Naive thymus-derived CD4-positive, alpha-beta T cell (primary cell): ENCODE data around the gene TRMU. TPM values are rescaled to one million over a fixed set of nuclear protein-coding genes. Genes with fewer than 3 reads are reported as not detected.
A peak's percentile ranks its signal among the peaks of the same experiment; 100 is the strongest.

Experiments
- ATAC-seq: fragments of 150-1000 bp; cut with Tn5 transposase; 2 replicates; pipeline ENCODE4 v1.10.0; 2021; ENCODE audit warnings: mild to moderate bottlenecking, moderate library complexity
- CTCF ChIA-PET: fragments of 350-600 bp; sonication (Branson Sonifier 250); formaldehyde crosslinking; loops from one replicate; lab custom pipeline; 2021; ENCODE audit warnings: antibody characterized with exemption; lab: Charles Lee
- POLR2A ChIA-PET: fragments of 350-600 bp; sonication (Branson Sonifier 250); formaldehyde crosslinking; loops from one replicate; lab custom pipeline; 2021; ENCODE audit warnings: antibody characterized with exemption, inconsistent platforms; lab: Charles Lee
- DNase-seq, 9 donors: peaks; one replicate each; pipeline versions ENCODE4 v3.0.0 to v3.0.0-alpha.2; 2020 to 2022; ENCODE audit warnings: mixed read lengths in 1 of 9
- H3K27ac ChIP-seq: one replicate; pipeline ENCODE4 v1.7.0; 2013; ENCODE audit warnings: mild to moderate bottlenecking, low read depth, low read length, moderate library complexity
- H3K27me3 ChIP-seq, 2 donors: one replicate each; pipeline ENCODE4 v1.7.0; 2013; ENCODE audit warnings: low read length in 2 of 2, mild to moderate bottlenecking in 2 of 2, moderate library complexity in 2 of 2; ENCODE audit not compliant: control insufficient read depth in 2 of 2, insufficient read depth in 2 of 2
- H3K36me3 ChIP-seq, 3 experiments: 1 replicate in 2 of 3; 2 replicates in 1 of 3; pipeline ENCODE4 v1.7.0; 2013; ENCODE audit warnings: low read length in 3 of 3, mild to moderate bottlenecking in 3 of 3, moderate library complexity in 1 of 3; ENCODE audit not compliant: insufficient read depth in 3 of 3, control insufficient read depth in 2 of 3
- H3K4me1 ChIP-seq, 2 donors: one replicate each; pipeline ENCODE4 v1.7.0; 2013; ENCODE audit warnings: low read length in 2 of 2, mild to moderate bottlenecking in 2 of 2, moderate library complexity in 1 of 2; ENCODE audit not compliant: control insufficient read depth in 2 of 2, insufficient read depth in 2 of 2
- H3K4me3 ChIP-seq: 2 replicates; pipeline ENCODE4 v1.7.0; 2013; ENCODE audit warnings: mild to moderate bottlenecking, low read length
- H3K9me3 ChIP-seq, 3 experiments: 1 replicate in 2 of 3; 2 replicates in 1 of 3; pipeline ENCODE4 v1.7.0; 2013; ENCODE audit warnings: low read length in 3 of 3; ENCODE audit not compliant: control insufficient read depth in 2 of 3
- H3K27ac Mint-ChIP-seq, 9 donors: one replicate each; pipeline ENCODE4 v1.8.0; 2020 to 2022; ENCODE audit warnings: mixed read lengths in 9 of 9, mild to moderate bottlenecking in 8 of 9, moderate library complexity in 5 of 9, inconsistent platforms in 2 of 9
- H3K27me3 Mint-ChIP-seq, 5 donors: one replicate each; pipeline ENCODE4 v1.8.0; 2021 to 2022; ENCODE audit warnings: mixed read lengths in 5 of 5, mild to moderate bottlenecking in 1 of 5
- H3K36me3 Mint-ChIP-seq, 5 donors: one replicate each; pipeline ENCODE4 v1.8.0; 2020 to 2022; ENCODE audit warnings: mixed read lengths in 5 of 5, mild to moderate bottlenecking in 3 of 5, inconsistent platforms in 1 of 5
- H3K4me1 Mint-ChIP-seq, 7 donors: one replicate each; pipeline ENCODE4 v1.8.0; 2020 to 2022; ENCODE audit warnings: mixed read lengths in 7 of 7, mild to moderate bottlenecking in 3 of 7, inconsistent platforms in 1 of 7
- H3K4me3 Mint-ChIP-seq, 10 donors: one replicate each; pipeline ENCODE4 v1.8.0; 2020 to 2022; ENCODE audit warnings: mild to moderate bottlenecking in 10 of 10, mixed read lengths in 10 of 10, moderate library complexity in 6 of 10, inconsistent platforms in 2 of 10
- H3K9me3 Mint-ChIP-seq, 11 donors: one replicate each; pipeline ENCODE4 v1.8.0; 2020 to 2022; ENCODE audit warnings: mixed read lengths in 11 of 11, mild to moderate bottlenecking in 4 of 11, inconsistent platforms in 1 of 11, moderate library complexity in 1 of 11
- intact Hi-C, 2 donors: fragments of 100-400 bp; cut with micrococcal nuclease; formaldehyde crosslinking; loops; one replicate each; pipeline ENCODE4 v1.15.1; 2023
- polyA plus RNA-seq, 2 donors: library from polyadenylated mRNA; unstranded; fragments of 300-500 nt; fragmentation: Illumina TruSeq; gene quantifications; one replicate each; pipeline ENCODE4 v1.2.3, GENCODE V29; 2021
- total RNA-seq, 6 experiments: library from RNA in 5 of 6; stranded (reverse) in 5 of 6; gene quantifications; 1 replicate in 5 of 6; 2 replicates in 1 of 6; pipeline ENCODE4 v1.2.3 and lab custom pipeline; 2021 to 2026

The TRMU gene
- 10 to 100 TPM; 56.9 to 92.1 (median 70.3) TPM for total RNA-seq
- polyA plus RNA-seq: 10 to 100 TPM; 17.9 to 21.1 TPM
- 49.0 reads per million, percentile 71 among the genes with 10 or more reads in this experiment for total RNA-seq (lab: John Stamatoyannopoulos, UW)

GRCh38 chr22:46335201-46336118 is at the start of gene TRMU:
TRMU (plus strand) TSS chr22:46335714; CDS start chr22:46335765, 51 bp downstream.
- Histone ChIP-seq H3K27me3 (no peaks in the 10 kb centered on the region), H3K9me3 (no peaks in the 10 kb centered on the region), H3K4me3 (peak within 1 kb of the TSS; percentile 87), H3K27ac (peak within 1 kb of the TSS; percentile 82), H3K36me3 (peaks cover 0 to 39% (median 14%) of the 10 kb centered on the region in 3 experiments), H3K4me1 (peaks cover 7 to 9% of the 10 kb centered on the region in 2 donors)
- CTCF ChIA-PET: interaction anchor here (1.2 to 1.6 kb wide), 4 partner anchors 20 to 329 kb away, joined by 3 to 4 read pairs (median 4); no protein-coding TSS in a partner anchor
- ATAC-seq (peak; percentile 94), DNase-seq (peak; percentile 32 to 83 (median 60))
- Mint-ChIP-seq H3K36me3 (peaks cover 16 to 25% (median 18%) of the 10 kb centered on the region in 5 donors), H3K27me3 (no peaks in the 10 kb centered on the region), H3K9me3 (no peaks in the 10 kb centered on the region), H3K27ac (peak within 1 kb of the TSS; percentile 77 to 97 (median 94)), H3K4me1 (peaks cover 23 to 50% (median 38%) of the 10 kb centered on the region in 7 donors), H3K4me3 (peak within 1 kb of the TSS; percentile 92 to 100 (median 95))
- intact Hi-C loops: loop anchor here in 1 of 2 donors (1.0 to 10.0 kb wide), 3 partner anchors 39 to 185 kb away; partner anchors contain the start of genes CDPF1, GTSE1 and PPARA
- POLR2A ChIA-PET: interaction anchor here (0.8 to 2.2 kb wide), 4 partner anchors 39 to 299 kb away, joined by 3 to 7 read pairs (median 4); partner anchors contain the start of genes CDPF1 and GTSE1

DNA sequence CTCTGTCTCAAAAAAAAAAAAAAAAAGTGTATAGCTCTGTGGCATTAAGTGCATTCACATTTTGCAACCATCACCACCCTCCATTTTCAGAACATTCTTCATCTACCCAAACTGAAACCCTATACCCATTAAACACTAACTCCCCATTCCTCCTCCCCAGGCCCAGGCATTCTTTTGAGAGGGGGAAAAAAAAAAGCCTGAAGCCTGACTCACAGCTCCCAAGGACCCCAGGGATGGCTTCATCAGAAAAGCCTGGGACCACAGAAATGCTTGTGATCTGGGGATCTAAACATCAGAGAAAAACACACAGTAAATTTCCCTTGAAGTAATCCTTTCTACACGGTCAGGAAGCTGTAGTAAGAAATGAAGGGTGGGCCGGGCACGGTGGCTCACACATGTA is 49.5 kb upstream of the TRMU start:
- CTCF ChIA-PET: interaction anchor here (0.7 kb wide), 1 partner anchor 238 kb away, joined by 3 read pairs; no protein-coding TSS in a partner anchor
- POLR2A ChIA-PET: no interaction called here
- Histone ChIP-seq H3K4me3 (no peak overlapping the region), H3K9me3 (no peaks in the 10 kb centered on the region), H3K4me1 (peaks cover 0 to 36% of the 10 kb centered on the region in 2 donors), H3K27me3 (no peaks in the 10 kb centered on the region), H3K27ac (no peak overlapping the region), H3K36me3 (peaks cover 0 to 4% (median 0%) of the 10 kb centered on the region in 3 experiments)
- no peaks in the 10 kb centered on the region for H3K9me3 Mint-ChIP-seq
- no peaks in the 10 kb centered on the region for H3K27me3 Mint-ChIP-seq
- intact Hi-C loops: no loop called here
- DNase-seq (no peak), ATAC-seq (no peak)
- peaks cover 0 to 22% (median 0%) of the 10 kb centered on the region in 7 donors for H3K4me1 Mint-ChIP-seq
- H3K27ac Mint-ChIP-seq: peak overlapping the region in 1 of 9 donors; percentile 63
- H3K36me3 Mint-ChIP-seq: peaks cover 0 to 25% (median 9%) of the 10 kb centered on the region in 5 donors
- H3K4me3 Mint-ChIP-seq: peak overlapping the region in 1 of 10 donors; percentile 2

GRCh38 chr22:46286941-46287872 is 48.3 kb upstream of the TRMU start:
- intact Hi-C loops: no loop called here
- no peak overlapping the region for H3K4me3 ChIP-seq
- peak overlapping the region in 2 of 9 donors; percentile 13 to 82 for H3K27ac Mint-ChIP-seq
- peaks cover 0 to 26% of the 10 kb centered on the region in 2 donors for H3K4me1 ChIP-seq
- no peak overlapping the region for H3K27ac ChIP-seq
- no peaks in the 10 kb centered on the region for H3K27me3 ChIP-seq
- DNase-seq (no peak), ATAC-seq (no peak)
- peaks cover 0 to 4% (median 0%) of the 10 kb centered on the region in 3 experiments for H3K36me3 ChIP-seq
- peaks cover under 1 to 26% (median 11%) of the 10 kb centered on the region in 5 donors for H3K36me3 Mint-ChIP-seq
- peaks cover 0 to 22% (median 0%) of the 10 kb centered on the region in 7 donors for H3K4me1 Mint-ChIP-seq
- H3K9me3 Mint-ChIP-seq: peaks cover 0 to 2% (median 0%) of the 10 kb centered on the region in 11 donors
- H3K4me3 Mint-ChIP-seq: peak overlapping the region in 4 of 10 donors; percentile 12 to 72 (median 52)
- CTCF ChIA-PET: no interaction called here
- H3K9me3 ChIP-seq: no peaks in the 10 kb centered on the region
- no peaks in the 10 kb centered on the region for H3K27me3 Mint-ChIP-seq
- POLR2A ChIA-PET: interaction anchor here (1.6 kb wide), 1 partner anchor 9 kb away, joined by 5 read pairs; the partner anchor contains the start of gene GTSE1

DNA sequence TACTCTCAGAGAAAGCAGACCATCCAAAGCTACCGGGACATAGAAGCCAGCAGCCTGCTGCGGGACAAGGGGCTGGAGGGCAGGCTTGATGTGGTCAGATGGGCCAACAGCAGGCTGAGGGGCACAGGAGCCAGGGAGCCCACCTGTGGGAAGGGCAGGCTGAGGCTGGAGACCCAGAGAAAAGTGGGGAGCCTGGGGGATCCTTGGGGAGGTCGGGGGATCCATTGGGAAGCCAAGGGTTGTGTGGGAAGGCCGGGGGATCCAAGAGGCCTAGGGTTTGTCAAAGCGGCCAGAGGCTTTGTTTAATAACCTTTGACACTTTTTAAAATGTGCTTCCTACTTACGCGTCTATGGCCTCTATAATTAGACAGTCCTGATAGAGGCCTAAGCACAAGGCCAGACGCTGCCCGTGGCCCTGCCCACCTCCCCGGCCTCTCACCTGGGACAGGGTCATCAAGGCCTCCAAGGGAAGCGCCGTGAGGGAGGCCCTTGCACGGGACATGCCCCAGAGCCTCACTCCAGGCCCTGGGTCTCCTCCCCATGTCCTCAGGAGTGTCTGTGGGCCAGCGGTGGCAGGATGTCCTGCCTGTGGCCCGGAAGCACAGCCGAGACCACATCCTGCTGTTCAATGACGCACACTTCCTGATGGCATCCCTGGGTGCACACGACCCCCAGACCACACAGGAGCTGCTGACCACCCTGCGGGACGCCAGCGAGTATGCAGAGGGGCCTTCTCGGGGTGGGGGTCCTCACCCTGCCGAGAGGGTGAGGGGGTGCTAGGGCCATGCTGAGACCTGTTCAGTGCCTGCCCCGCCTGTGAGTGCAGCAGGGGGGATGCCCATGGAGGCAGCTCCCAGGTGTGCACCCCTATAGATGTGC is 47.4 kb upstream of the TRMU start:
- CTCF ChIA-PET: no interaction called here
- H3K9me3 Mint-ChIP-seq: peaks cover 0 to 5% (median 0%) of the 10 kb centered on the region in 11 donors
- intact Hi-C loops: no loop called here
- Histone ChIP-seq H3K36me3 (no peaks in the 10 kb centered on the region), H3K27ac (no peak overlapping the region), H3K4me3 (no peak overlapping the region), H3K4me1 (peaks cover 0 to 26% of the 10 kb centered on the region in 2 donors), H3K9me3 (no peaks in the 10 kb centered on the region), H3K27me3 (no peaks in the 10 kb centered on the region)
- H3K27ac Mint-ChIP-seq: peak overlapping the region in 2 of 9 donors; percentile 13 to 82
- POLR2A ChIA-PET: interaction anchor here (1.6 kb wide), 1 partner anchor 8 kb away, joined by 5 read pairs; the partner anchor contains the start of gene GTSE1
- peaks cover 0 to 24% (median 4%) of the 10 kb centered on the region in 7 donors for H3K4me1 Mint-ChIP-seq
- DNase-seq (no peak), ATAC-seq (peak; percentile 79)
- H3K4me3 Mint-ChIP-seq: peak overlapping the region in 4 of 10 donors; percentile 34 to 72 (median 56)
- H3K27me3 Mint-ChIP-seq: no peaks in the 10 kb centered on the region
- H3K36me3 Mint-ChIP-seq: peaks cover 4 to 33% (median 15%) of the 10 kb centered on the region in 5 donors

- no peaks in the 10 kb centered on the region for H3K27me3 Mint-ChIP-seq
- H3K4me3 Mint-ChIP-seq: peak overlapping the region in 1 of 10 donors; percentile 71
- Histone ChIP-seq H3K4me3 (no peak overlapping the region), H3K36me3 (no peaks in the 10 kb centered on the region), H3K27me3 (no peaks in the 10 kb centered on the region), H3K4me1 (peaks cover 0 to 26% of the 10 kb centered on the region in 2 donors), H3K9me3 (no peaks in the 10 kb centered on the region), H3K27ac (no peak overlapping the region)
- H3K9me3 Mint-ChIP-seq: peaks cover 0 to 5% (median 0%) of the 10 kb centered on the region in 11 donors
- H3K4me1 Mint-ChIP-seq: peaks cover 0 to 31% (median 4%) of the 10 kb centered on the region in 7 donors
- H3K36me3 Mint-ChIP-seq: peaks cover 4 to 35% (median 14%) of the 10 kb centered on the region in 5 donors
- CTCF ChIA-PET: no interaction called here
- DNase-seq (no peak), ATAC-seq (no peak)
- H3K27ac Mint-ChIP-seq: peak overlapping the region in 1 of 9 donors; percentile 82
- intact Hi-C loops: no loop called here
- POLR2A ChIA-PET: interaction anchor here (1.3 kb wide), 1 partner anchor 39 kb away, joined by 4 read pairs; the partner anchor contains the start of gene CDPF1
Measured at GRCh38 chr22:46288846-46289243, 46.7 kb upstream of the TRMU start.
